Keratinocyte (primary cell): ENCODE measurements around the gene SCAMP1. TPM values are rescaled to one million over a fixed set of nuclear protein-coding genes. Genes with fewer than 3 reads are reported as not detected.
A peak's percentile ranks its signal among the peaks of the same experiment; 100 is the strongest.

Experiments used
- DNase-seq: peaks from one replicate; pipeline ENCODE4 v3.0.0-alpha.2; 2011; ENCODE audit warnings: low read depth, missing footprints, low spot score
- FAIRE-seq: peaks from 2 replicates; lab custom pipeline; 2011; peaks lifted over from hg19 to GRCh38; lab: Jason Lieb, UNC
- H2AFZ ChIP-seq: 2 replicates; pipeline ENCODE4 v1.6.0; 2012; ENCODE audit warnings: low read length, control low read depth, inconsistent platforms; ENCODE audit not compliant: control insufficient read depth
- H3K27ac ChIP-seq: 2 replicates; pipeline ENCODE4 v1.5.1; 2011; ENCODE audit warnings: low read length; ENCODE audit not compliant: control insufficient read depth, insufficient read depth
- H3K27me3 ChIP-seq: 3 replicates; pipeline ENCODE4 v1.6.0; 2011; ENCODE audit warnings: low read length; ENCODE audit not compliant: control insufficient read depth, insufficient read depth; ENCODE audit errors: extremely low read depth
- H3K36me3 ChIP-seq, 2 experiments: 2 replicates in 1 of 2; 3 replicates in 1 of 2; pipeline ENCODE4 v1.5.1; 2011; ENCODE audit warnings: low read length in 2 of 2, mild to moderate bottlenecking in 1 of 2; ENCODE audit not compliant: control insufficient read depth in 2 of 2, insufficient read depth in 2 of 2; ENCODE audit errors: extremely low read depth in 1 of 2
- H3K4me1 ChIP-seq: 3 replicates; pipeline ENCODE4 v1.5.1; 2011; ENCODE audit warnings: low read length; ENCODE audit not compliant: control insufficient read depth, insufficient read depth; ENCODE audit errors: extremely low read depth
- H3K4me2 ChIP-seq: 3 replicates; pipeline ENCODE4 v1.6.0; 2011; ENCODE audit warnings: low read depth, low read length; ENCODE audit not compliant: control insufficient read depth, insufficient read depth; ENCODE audit errors: extremely low read depth
- H3K4me3 ChIP-seq, 3 experiments: fragments of 200-600 bp in 1 of 3; sonication (generic) in 1 of 3; 2 replicates in 2 of 3; 3 replicates in 1 of 3; pipeline ENCODE4 v1.5.1; 2011 to 2016; ENCODE audit warnings: low read length in 3 of 3, mild to moderate bottlenecking in 3 of 3, control low read depth in 2 of 3, inconsistent platforms in 1 of 3, low read depth in 1 of 3, mixed read lengths in 1 of 3, mixed run types in 1 of 3, moderate library complexity in 1 of 3; ENCODE audit not compliant: control insufficient read depth in 2 of 3, insufficient read depth in 2 of 3; ENCODE audit errors: extremely low read depth in 1 of 3
- H3K79me2 ChIP-seq: 2 replicates; pipeline ENCODE4 v1.6.0; 2012; ENCODE audit warnings: low read length; ENCODE audit not compliant: control insufficient read depth, insufficient read depth
- H3K9ac ChIP-seq: 3 replicates; pipeline ENCODE4 v1.6.0; 2011; ENCODE audit warnings: low read length; ENCODE audit not compliant: control insufficient read depth, insufficient read depth; ENCODE audit errors: extremely low read depth
- H3K9me1 ChIP-seq: 3 replicates; pipeline ENCODE4 v1.6.0; 2011; ENCODE audit warnings: low read length; ENCODE audit not compliant: control insufficient read depth, insufficient read depth; ENCODE audit errors: extremely low read depth
- H3K9me3 ChIP-seq: 2 replicates; pipeline ENCODE4 v1.5.1; 2012; ENCODE audit warnings: low read depth, low read length; ENCODE audit not compliant: control insufficient read depth
- H4K20me1 ChIP-seq: 3 replicates; pipeline ENCODE4 v1.6.0; 2011; ENCODE audit warnings: low read length; ENCODE audit not compliant: control insufficient read depth, insufficient read depth; ENCODE audit errors: extremely low read depth
- EZH2 ChIP-seq: IDR thresholded peaks from one replicate; pipeline ENCODE4 v1.6.1; 2012; ENCODE audit warnings: inconsistent platforms, mild to moderate bottlenecking, low read length, moderate library complexity
- dilution Hi-C: fragments of 300-500 bp; cut with MboI; formaldehyde crosslinking; loops from one replicate; pipeline ENCODE4 v1.7.0; 2020; ENCODE audit warnings: low sequenced_read_pairs; ENCODE audit not compliant: extremely low pct_ligation_motif_present
- polyA plus RNA-seq, 5 experiments: library from polyadenylated mRNA; depleted of rRNA in 3 of 5; stranded (reverse) in 3 of 5; stranded (forward) in 1 of 5; unstranded in 1 of 5; fragments of >200 nt; gene quantifications; 1 replicate in 1 of 5; 2 replicates in 3 of 5; 3 replicates in 1 of 5; pipeline versions ENCODE4 v1.2.1 to v1.2.3, GENCODE V29; 2011 to 2012; ENCODE audit warnings: missing spikeins in 2 of 5, low read depth in 1 of 5, low replicate concordance in 1 of 5
- TF ChIP-seq, protein P1 (sequence below), 3 experiments: IDR thresholded peaks in 1 of 3; conservative IDR thresholded peaks in 1 of 3; optimal IDR thresholded peaks in 1 of 3; 2 replicates in 2 of 3; 3 replicates in 1 of 3; pipeline versions ENCODE3 to v1.5.1; 2011; ENCODE audit warnings: low read length in 3 of 3, mild to moderate bottlenecking in 3 of 3, moderate library complexity in 2 of 3, control low read depth in 1 of 3, inconsistent platforms in 1 of 3; ENCODE audit not compliant: insufficient read depth in 2 of 3; ENCODE audit errors: extremely low read depth in 1 of 3

SCAMP1 gene
- polyA plus RNA-seq, 1 donor (not counting 4 experiments of a cell fraction or from before 2014, with no cell fraction given): 36.6 TPM

DNA sequence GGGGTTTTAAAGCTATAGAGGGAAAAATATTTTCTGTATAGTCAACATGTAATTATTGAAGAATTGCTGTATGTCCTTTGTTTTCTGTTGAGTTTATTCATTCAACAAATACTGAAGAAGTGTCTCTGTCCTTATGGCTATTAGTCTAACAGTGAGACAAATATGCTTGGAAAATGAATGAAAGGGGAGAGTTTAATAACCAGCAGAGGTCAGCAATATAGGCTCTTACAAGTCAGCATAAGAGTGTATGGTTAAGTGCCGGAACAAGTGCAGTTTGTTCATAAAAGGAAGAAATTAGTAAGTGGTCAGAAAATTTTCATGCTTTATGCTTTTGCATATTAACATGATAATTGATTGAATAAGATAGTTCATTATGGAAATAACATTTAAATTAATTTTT, 3.6 kb downstream of the SCAMP1 start:
- no peaks in the 10 kb centered on the region for H3K9me3 ChIP-seq
- TF ChIP-seq, protein P1, sequence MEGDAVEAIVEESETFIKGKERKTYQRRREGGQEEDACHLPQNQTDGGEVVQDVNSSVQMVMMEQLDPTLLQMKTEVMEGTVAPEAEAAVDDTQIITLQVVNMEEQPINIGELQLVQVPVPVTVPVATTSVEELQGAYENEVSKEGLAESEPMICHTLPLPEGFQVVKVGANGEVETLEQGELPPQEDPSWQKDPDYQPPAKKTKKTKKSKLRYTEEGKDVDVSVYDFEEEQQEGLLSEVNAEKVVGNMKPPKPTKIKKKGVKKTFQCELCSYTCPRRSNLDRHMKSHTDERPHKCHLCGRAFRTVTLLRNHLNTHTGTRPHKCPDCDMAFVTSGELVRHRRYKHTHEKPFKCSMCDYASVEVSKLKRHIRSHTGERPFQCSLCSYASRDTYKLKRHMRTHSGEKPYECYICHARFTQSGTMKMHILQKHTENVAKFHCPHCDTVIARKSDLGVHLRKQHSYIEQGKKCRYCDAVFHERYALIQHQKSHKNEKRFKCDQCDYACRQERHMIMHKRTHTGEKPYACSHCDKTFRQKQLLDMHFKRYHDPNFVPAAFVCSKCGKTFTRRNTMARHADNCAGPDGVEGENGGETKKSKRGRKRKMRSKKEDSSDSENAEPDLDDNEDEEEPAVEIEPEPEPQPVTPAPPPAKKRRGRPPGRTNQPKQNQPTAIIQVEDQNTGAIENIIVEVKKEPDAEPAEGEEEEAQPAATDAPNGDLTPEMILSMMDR (optimal IDR thresholded peaks at IDR 0.05 in 1 of 3, IDR thresholded peaks at IDR 0.05 in 1 of 3, conservative IDR thresholded peaks at IDR 0.05 in 1 of 3; ENCODE audit: extremely low read depth in 1 of 3, insufficient read depth in 2 of 3, low read length in 3 of 3): no peak
- TF ChIP-seq EZH2: no peak
- no peak overlapping the region for H3K4me3 ChIP-seq
- DNase-seq: no peak
- H3K27me3 ChIP-seq: no peaks in the 10 kb centered on the region
- no peaks in the 10 kb centered on the region for H4K20me1 ChIP-seq
- no peak overlapping the region for H2AFZ ChIP-seq
- no peaks in the 10 kb centered on the region for H3K9me1 ChIP-seq
- no peak overlapping the region for H3K27ac ChIP-seq
- no peak for FAIRE-seq
- H3K9ac ChIP-seq: no peak overlapping the region
- peaks cover 0 to under 1% of the 10 kb centered on the region in 2 experiments for H3K36me3 ChIP-seq
- dilution Hi-C loops: no loop called here
- H3K79me2 ChIP-seq: peaks cover 42% of the 10 kb centered on the region
- H3K4me1 ChIP-seq: peaks cover 10% of the 10 kb centered on the region
- H3K4me2 ChIP-seq: no peak overlapping the region

DNA sequence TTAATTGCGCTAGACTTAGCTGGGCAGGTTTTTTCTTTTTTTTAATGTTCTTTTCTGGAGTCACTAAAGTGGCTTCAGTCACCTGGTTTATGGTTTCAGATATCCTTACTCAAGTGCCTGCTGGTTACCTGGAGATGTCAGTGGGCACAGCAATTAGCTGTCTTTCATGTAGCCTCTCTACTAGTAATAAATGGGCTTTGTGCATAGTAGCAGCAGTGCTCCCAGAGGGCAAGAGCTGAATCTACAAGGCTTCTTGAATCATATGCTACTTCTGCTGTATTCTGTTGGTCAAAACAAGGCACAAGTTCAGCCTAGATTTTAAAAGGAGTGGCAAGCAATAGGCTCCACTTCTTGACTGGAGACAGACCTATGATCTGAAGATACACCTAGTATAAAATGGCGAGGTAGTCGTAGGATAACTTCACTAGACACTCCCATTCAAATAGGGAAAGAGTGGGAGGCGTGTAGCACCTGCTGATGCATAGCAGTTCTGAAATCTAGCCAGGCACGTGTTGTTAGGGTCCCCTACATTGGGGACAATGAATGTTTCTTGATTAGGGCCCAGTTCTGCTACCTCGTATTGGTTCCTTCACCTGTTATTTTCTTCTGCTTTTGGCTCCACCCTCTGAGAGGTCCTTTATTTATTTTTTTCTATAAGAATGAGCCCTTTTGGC, 7.0 kb downstream of the SCAMP1 start:
- no peak overlapping the region for H2AFZ ChIP-seq
- no peak overlapping the region for H3K4me3 ChIP-seq
- H3K4me2 ChIP-seq: no peak overlapping the region
- TF ChIP-seq, protein P1 (optimal IDR thresholded peaks at IDR 0.05 in 1 of 3, IDR thresholded peaks at IDR 0.05 in 1 of 3, conservative IDR thresholded peaks at IDR 0.05 in 1 of 3; ENCODE audit: extremely low read depth in 1 of 3, insufficient read depth in 2 of 3, low read length in 3 of 3): no peak
- TF ChIP-seq EZH2: no peak
- peaks cover 32% of the 10 kb centered on the region for H3K79me2 ChIP-seq
- H3K27me3 ChIP-seq: no peaks in the 10 kb centered on the region
- no peaks in the 10 kb centered on the region for H3K9me1 ChIP-seq
- H4K20me1 ChIP-seq: no peaks in the 10 kb centered on the region
- no peak overlapping the region for H3K9ac ChIP-seq
- no peaks in the 10 kb centered on the region for H3K36me3 ChIP-seq
- no peaks in the 10 kb centered on the region for H3K9me3 ChIP-seq
- H3K4me1 ChIP-seq: no peaks in the 10 kb centered on the region
- dilution Hi-C loops: no loop called here
- FAIRE-seq: peak; percentile 26
- DNase-seq: no peak
- no peak overlapping the region for H3K27ac ChIP-seq
